Stimulated activated CD4-positive, alpha-beta T cell treated with anti-CD3 and anti-CD28 coated beads, Interleukin-4, amount 100 ng/mL, for 48 hours (primary cell): Measurements from ENCODE around the gene ALG9.

Experiments
- DNase-seq, 2 donors: peaks; one replicate each; pipeline ENCODE4 v3.0.0-alpha.2; 2020; ENCODE audit warnings: low read depth in 2 of 2

The ALG9 gene

DNA sequence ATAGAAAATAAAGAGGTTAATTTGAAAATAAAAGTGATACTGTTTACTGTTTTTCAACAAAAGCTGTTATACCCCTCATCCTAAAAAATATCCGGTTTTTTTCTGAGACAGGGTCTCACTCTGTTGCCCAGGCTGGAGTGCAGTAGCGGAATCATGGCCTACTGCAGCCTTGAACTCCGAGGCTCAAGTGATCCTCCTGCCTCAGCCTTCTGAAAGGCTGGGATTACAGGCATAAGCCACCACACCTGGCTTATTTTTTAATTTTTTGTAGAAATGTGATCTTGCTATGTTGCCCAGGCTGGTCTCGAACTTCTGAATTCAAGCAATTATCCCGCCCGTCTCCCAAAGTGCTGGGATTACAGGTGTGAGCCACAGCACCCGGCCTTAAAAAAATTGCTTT, 35.7 kb downstream of the ALG9 start:
- DNase-seq: no peak

DNA sequence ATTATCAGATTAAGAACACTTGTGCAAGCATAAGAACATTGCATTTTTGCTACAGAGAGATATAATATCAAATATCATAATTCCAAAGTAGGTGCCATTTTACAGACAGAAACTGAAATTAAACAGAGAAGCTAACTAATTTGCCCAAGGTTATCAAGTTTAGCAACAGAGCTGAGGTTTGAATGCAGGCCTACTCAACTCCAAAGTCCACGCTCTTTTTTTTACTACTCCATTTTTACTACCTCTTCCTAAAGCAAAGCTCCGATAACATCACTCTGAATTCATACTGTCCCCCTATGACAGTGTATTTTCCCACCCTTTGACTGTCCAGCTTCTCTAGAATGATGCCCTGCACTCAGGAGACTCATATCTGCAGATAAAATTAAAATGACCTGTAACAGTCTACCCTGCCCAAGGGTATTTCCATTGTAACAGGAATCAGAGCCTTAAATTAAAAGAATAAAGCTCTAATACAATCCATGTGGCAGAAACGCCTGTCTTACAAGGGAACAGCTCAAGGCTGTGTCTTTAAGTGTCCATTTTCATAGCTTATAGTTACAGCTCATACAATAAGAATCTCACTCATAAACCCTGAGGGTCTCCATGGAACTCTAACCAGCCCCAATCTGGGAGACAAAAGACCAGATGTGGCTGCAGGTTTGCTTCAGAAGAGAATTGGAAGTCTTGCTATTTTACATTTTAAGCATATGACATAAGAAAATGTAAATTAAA, 36.8 kb downstream of the ALG9 start:
- DNase-seq: no peak

DNA sequence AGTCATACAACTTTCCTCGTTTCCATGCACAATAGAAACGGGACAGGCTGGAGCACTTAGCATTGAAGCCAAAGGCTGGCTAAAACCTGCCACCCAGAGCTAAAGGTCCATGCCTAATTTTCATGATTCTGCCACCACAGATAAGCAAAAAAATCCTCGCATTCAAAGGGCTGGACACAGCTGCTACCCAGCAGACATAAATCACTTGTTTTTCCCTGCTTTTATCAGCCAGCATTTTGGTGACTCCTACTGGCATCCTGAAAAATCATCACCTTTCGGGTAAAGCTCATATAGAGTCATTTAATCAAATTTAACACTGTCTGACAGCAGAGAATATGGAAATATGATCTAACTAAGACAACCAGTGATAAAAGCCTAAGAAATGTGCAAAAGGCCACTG, 37.9 kb downstream of the ALG9 start:
- no peak for DNase-seq

- DNase-seq: no peak
These were observed 42.0 kb downstream of the ALG9 start for GRCh38 chr11:111829185-111829968.

DNA sequence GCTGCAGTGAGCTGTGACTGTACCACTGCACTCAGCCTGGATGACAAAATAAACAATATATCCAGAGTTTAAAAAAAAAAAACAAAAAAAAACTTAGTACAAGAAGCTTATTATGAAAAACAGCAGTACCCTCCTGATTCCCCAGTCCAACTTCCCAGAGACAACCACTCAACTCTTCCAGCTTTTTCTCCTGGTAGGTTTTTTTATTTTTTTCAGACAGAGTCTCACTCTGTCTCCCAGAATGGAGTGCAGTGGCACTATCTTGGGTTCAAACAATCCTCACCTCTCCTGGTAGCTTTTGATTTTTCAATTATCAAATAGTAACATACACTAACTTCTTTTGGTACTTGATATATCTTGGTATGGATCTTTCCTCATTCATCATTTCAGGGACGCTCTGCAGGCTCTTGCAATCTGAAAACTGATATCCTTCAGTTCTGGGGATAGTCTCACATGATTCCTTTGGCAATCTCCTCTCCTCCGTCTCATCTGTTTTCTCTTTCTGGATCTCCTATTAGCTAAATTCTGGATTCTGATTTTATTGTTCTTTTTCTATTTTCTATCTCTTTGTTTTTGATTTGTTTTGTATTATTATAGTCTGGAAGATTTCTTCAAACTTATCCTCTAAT, 44.9 kb downstream of the ALG9 start:
- no peak for DNase-seq

DNA sequence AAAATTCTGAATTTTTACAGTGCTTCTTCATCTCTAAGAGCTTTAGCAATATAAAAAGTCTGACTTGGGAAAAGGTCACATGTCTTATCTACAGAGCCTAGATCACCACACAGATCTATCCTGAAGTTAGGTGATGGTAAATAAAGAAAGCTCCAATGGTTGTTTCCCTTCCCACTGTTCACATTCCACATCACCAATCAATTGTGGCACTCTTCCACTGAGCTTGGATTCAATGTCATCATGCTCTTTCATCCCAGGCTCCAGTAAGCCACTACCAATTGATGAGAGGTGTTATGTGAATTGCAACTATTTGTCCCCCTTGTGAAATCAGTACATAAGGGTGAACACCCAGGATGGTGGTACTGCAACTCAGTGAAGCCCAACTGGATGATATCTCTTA, 47.8 kb downstream of the ALG9 start:
- DNase-seq: no peak

DNA sequence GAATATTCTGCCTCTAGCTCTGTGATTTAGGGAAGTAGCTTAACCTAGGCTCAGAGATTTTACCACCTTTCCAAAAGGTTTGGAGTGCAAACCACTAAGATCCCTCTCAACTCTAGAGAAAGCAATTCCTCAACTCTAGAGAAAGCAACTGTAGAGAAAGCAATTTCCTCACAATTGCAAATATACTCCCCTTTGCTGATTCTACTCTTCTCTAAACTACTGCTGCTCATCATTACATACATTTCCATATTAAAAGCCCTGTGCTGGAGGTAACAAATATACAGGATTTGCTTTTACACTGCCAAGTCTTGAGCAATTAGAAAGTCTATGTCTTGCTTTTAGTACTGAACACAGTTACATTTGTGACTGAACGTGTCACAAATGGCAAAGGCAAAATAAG, 48.2 kb downstream of the ALG9 start:
- DNase-seq: no peak

- no peak for DNase-seq
These were observed 51.5 kb downstream of the ALG9 start for GRCh38 chr11:111819829-111820237.

DNA sequence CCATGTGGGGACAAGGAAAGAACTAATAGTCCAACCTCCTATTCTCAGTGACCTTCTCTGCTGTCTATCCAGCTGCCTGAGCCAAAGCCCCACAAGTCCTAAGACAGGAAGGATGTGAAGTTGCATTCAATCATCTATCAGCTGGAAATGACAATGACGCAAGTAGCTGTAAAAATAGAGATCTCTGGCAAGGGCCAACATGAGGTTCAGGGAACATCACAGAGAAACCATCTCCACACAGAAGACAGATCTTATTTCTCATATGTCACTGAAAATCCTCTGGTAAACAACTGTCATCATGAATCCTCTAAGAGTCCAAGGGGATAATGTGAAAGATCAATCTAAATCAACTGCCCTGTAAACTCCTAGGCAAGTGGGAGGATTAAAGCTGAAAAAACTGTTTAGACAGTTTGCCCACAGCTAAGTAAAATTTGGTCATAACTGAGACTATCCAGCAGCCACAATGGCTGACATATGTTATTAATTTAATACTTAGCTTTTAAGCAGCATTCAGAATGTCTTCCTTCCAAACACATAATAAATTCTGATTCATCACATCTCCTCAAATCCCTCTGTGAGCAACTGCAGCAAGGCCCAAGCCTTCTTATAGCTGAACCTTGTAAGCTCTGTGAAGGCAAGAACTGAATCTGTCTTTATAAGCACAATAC, 52.1 kb downstream of the ALG9 start:
- DNase-seq: no peak

- DNase-seq: no peak
These were observed 55.9 kb downstream of the ALG9 start for GRCh38 chr11:111815489-111815888.

- DNase-seq: no peak
These were observed 56.6 kb downstream of the ALG9 start for GRCh38 chr11:111814557-111815320.

DNA sequence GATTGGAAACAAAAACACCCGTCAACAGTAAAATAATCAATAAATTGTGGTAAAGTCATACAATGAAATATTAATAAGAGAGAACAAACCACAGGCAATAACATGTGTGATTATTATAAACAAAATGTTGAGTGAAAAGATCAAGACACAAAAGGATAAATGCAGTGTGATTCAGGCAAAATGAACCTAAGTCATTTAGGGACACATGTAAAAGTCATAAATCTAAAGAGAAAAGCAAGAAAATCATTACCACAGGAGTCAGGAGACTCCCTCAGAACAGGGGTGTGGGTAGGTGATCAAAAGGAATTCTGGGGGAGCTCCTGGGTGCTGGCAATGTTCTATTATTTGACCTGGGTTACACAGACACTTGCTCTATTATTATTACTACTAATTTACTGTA, 57.3 kb downstream of the ALG9 start:
- no peak for DNase-seq

DNA sequence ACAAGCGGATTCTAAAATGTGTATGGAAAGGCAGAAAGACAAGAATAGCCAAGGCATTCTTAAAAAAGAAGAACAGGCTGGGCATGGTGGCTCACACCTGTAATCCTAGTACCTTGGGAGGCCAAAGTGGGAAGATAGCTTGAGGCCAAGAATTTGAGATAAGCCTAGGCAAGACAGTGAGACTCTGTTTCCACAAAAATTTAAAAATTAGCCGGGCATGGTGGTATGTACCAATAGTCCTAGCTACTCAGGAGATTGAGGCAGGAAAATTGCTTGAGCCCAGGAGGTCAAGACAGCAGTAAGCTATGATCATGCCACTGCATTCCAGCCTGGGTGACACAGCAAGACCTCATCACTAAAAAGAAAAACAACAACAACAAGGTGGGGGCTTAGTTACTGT, 59.2 kb downstream of the ALG9 start:
- DNase-seq: no peak

- no peak for DNase-seq
These were observed 59.9 kb downstream of the ALG9 start for GRCh38 chr11:111811445-111811844.

DNA sequence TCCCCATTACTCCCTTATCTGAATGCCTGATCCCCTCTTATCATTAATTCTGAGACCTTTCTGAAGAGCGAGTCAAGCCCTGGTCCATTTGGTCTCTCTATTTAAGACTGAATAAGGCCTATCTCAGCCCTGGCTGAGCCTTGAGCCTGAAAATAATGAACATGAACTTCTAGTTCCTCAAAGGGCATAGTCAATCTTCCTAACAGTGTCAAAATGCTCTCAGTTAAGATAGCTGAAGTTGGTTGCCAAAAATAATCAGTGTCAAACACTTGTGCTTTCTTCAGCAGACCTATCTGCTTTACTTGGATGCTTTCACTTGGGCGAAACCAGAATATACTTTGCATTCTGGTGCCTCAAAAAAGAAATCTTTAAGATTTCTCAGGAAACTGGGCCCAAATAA, 62.5 kb downstream of the ALG9 start:
- DNase-seq: no peak

DNA sequence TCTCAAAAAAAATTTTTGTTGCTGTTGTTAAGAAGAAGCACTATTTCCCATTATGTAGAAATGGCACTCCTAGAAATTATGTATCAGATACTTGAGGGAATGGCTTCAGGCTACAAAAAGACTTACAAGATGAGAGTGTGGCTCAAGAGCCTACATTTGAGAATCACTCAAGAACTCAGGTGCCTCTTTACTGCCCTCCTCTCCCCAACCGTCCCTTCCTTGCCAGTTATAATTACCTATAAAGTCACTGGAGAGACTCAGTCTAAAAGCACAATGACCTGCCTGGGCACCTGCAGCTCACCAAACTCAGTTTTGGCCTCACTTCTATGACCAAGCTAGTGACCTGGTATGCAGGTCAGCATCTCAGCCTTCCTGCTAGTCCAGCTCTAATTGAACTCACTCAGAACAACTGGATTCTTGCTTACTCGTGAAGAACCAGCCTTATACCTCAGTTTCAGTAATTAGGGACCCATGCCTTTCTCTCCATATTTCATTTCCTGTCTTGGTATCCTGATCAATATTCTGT, 63.3 kb downstream of the ALG9 start:
- no peak for DNase-seq

DNA sequence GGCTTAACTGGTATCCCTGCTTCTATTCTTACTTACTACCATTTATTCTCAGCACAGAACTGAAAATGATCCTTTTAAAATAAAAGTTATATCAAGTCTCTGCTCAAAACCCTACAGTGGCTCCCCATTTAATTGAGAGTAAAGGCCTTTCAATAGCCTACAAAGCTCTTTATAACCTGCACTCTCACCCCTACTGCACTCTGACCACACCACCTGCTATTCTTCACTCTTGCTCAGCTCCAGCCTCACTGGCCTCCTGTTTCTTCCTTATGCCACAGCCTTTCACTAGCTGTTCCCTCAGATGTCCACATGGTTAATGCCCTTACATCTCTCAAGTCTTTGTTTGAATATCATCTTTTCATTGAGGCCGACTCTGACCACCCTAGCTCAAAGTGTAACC, 64.3 kb downstream of the ALG9 start:
- no peak for DNase-seq

- DNase-seq: no peak
These were observed 70.2 kb downstream of the ALG9 start for GRCh38 chr11:111801135-111801534.

DNA sequence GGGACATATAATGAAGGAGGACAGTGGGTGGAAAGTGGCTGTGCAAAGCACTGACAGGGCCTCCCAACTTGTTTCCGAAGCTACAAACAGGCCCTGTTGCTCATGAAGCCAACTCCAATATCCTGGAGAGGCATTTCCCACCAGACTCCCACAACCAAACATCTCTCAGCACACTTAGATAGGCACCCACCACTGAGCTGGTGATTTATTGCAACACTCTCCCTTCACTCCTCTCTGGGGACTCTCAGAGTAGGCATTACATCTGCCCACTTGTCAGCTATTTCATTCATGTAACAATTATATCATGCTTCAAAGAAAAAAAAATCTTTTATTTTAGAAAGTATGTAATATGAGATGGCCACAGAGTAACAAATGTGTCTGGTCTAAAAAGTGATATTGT, 73.1 kb downstream of the ALG9 start:
- no peak for DNase-seq

DNA sequence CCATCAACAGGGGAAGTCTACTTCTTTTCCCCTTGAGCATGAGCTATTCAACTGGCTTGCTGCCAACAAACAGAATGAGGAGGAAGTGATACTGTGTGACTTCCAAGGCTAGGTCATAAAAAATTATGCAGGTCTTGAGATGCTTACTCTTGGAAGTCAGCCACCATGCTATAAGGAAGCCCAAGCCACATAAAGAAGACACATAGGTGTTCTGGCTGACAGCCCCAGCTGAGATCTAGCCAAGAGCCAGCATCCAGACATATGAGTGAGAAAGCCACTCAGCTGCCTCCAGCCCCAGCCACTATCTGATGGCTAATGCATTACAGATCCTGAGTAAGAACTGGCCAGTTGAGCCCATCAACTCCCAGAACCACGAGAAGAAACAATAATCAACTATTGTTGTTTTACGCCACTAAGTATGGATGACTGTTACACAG, 74.2 kb downstream of the ALG9 start:
- DNase-seq: no peak

GRCh38 chr11:111796696-111797095, 74.7 kb downstream of the ALG9 start:
- no peak for DNase-seq
